ENCODE results near the gene ASIC2.

GRCh38 chr17:33055746-33056145 is 237.3 kb downstream of the ASIC2 start:
- TF ChIP-seq POLR2A (IDR thresholded peaks at IDR 0.05): no peak
- TF ChIP-seq, protein P1, sequence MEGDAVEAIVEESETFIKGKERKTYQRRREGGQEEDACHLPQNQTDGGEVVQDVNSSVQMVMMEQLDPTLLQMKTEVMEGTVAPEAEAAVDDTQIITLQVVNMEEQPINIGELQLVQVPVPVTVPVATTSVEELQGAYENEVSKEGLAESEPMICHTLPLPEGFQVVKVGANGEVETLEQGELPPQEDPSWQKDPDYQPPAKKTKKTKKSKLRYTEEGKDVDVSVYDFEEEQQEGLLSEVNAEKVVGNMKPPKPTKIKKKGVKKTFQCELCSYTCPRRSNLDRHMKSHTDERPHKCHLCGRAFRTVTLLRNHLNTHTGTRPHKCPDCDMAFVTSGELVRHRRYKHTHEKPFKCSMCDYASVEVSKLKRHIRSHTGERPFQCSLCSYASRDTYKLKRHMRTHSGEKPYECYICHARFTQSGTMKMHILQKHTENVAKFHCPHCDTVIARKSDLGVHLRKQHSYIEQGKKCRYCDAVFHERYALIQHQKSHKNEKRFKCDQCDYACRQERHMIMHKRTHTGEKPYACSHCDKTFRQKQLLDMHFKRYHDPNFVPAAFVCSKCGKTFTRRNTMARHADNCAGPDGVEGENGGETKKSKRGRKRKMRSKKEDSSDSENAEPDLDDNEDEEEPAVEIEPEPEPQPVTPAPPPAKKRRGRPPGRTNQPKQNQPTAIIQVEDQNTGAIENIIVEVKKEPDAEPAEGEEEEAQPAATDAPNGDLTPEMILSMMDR (IDR thresholded peaks at IDR 0.05): no peak

All from sigmoid colon (tissue), 3 donors.